Type B pancreatic cell (in vitro differentiated cells): ENCODE measurements around the gene STX8. TPM values are rescaled to one million over a fixed set of nuclear protein-coding genes. Genes with fewer than 3 reads are reported as not detected.
"Not testable (repeated sequence)": the region's sequence is repeated elsewhere in the genome, so short reads cannot be mapped to it uniquely, and the experiment has no call there.

Experiments
- DNase-seq: peaks from one replicate; pipeline ENCODE4 v3.0.0; 2021; ENCODE audit warnings: mixed read lengths; ENCODE audit not compliant: unreplicated experiment; ENCODE audit errors: extremely low spot score
- H3K27ac Mint-ChIP-seq: 2 replicates; pipeline ENCODE4 v1.8.0; 2021; ENCODE audit warnings: mild to moderate bottlenecking, mixed read lengths
- H3K27me3 Mint-ChIP-seq: 2 replicates; pipeline ENCODE4 v1.8.0; 2021; ENCODE audit warnings: mixed read lengths
- H3K36me3 Mint-ChIP-seq: 2 replicates; pipeline ENCODE4 v1.8.0; 2021; ENCODE audit warnings: mixed read lengths
- H3K4me1 Mint-ChIP-seq: one replicate; pipeline ENCODE4 v1.8.0; 2021; ENCODE audit warnings: mixed read lengths; ENCODE audit not compliant: unreplicated experiment
- H3K4me3 Mint-ChIP-seq: 2 replicates; pipeline ENCODE4 v1.8.0; 2021; ENCODE audit warnings: mild to moderate bottlenecking, mixed read lengths
- H3K9me3 Mint-ChIP-seq: 2 replicates; pipeline ENCODE4 v1.8.0; 2021; ENCODE audit warnings: mixed read lengths
- total RNA-seq: library from RNA; stranded (reverse); gene quantifications from 2 replicates; pipeline ENCODE4 v1.2.1, GENCODE V29; 2021; ENCODE audit warnings: low replicate concordance
- TF ChIP-seq, protein P1 (sequence below): fragments of 200-600 bp; sonication (generic); conservative IDR thresholded peaks from 2 replicates; pipeline ENCODE4 v1.5.0; 2021; ENCODE audit warnings: antibody characterized with exemption, mild to moderate bottlenecking

The STX8 gene
- total RNA-seq, 1 donor from 2014 or later: 59.3 TPM

- H3K4me3 Mint-ChIP-seq: peak overlapping the region; percentile 6
- no peaks in the 10 kb centered on the region for H3K36me3 Mint-ChIP-seq
- H3K27ac Mint-ChIP-seq: no peak overlapping the region
- no peaks in the 10 kb centered on the region for H3K9me3 Mint-ChIP-seq
- no peaks in the 10 kb centered on the region for H3K27me3 Mint-ChIP-seq
- TF ChIP-seq, protein P1, sequence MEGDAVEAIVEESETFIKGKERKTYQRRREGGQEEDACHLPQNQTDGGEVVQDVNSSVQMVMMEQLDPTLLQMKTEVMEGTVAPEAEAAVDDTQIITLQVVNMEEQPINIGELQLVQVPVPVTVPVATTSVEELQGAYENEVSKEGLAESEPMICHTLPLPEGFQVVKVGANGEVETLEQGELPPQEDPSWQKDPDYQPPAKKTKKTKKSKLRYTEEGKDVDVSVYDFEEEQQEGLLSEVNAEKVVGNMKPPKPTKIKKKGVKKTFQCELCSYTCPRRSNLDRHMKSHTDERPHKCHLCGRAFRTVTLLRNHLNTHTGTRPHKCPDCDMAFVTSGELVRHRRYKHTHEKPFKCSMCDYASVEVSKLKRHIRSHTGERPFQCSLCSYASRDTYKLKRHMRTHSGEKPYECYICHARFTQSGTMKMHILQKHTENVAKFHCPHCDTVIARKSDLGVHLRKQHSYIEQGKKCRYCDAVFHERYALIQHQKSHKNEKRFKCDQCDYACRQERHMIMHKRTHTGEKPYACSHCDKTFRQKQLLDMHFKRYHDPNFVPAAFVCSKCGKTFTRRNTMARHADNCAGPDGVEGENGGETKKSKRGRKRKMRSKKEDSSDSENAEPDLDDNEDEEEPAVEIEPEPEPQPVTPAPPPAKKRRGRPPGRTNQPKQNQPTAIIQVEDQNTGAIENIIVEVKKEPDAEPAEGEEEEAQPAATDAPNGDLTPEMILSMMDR: no peak
- no peak for DNase-seq
- peaks cover 11% of the 10 kb centered on the region for H3K4me1 Mint-ChIP-seq
Measured at GRCh38 chr17:9465210-9465921, 110.3 kb downstream of the STX8 start.

GRCh38 chr17:9457005-9457404 is 118.6 kb downstream of the STX8 start:
- no peaks in the 10 kb centered on the region for H3K27me3 Mint-ChIP-seq
- peaks cover 9% of the 10 kb centered on the region for H3K4me1 Mint-ChIP-seq
- H3K9me3 Mint-ChIP-seq: no peaks in the 10 kb centered on the region
- H3K27ac Mint-ChIP-seq: no peak overlapping the region
- DNase-seq: no peak
- H3K36me3 Mint-ChIP-seq: no peaks in the 10 kb centered on the region
- TF ChIP-seq, protein P1: no peak
- no peak overlapping the region for H3K4me3 Mint-ChIP-seq

DNA sequence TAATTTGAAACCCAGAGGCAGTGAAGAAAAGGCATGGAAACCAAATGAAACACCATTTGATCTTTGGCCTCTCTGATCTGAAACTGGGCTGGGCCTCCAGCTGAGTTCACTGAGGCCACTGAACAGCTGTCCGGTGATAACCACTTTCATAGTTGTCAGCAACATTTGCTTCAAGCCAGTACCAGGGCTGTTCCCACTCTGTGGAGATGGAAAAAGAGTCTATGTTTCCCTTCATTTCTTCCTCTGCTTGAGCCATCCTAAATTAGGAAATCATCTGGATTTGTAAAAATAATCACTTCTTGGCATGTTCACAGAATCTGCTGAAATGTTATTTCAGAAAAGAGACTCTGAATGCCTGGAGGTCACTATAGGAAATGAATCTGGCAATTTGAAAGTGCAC is 119.3 kb downstream of the STX8 start:
- no peak overlapping the region for H3K4me3 Mint-ChIP-seq
- no peaks in the 10 kb centered on the region for H3K27me3 Mint-ChIP-seq
- H3K27ac Mint-ChIP-seq: no peak overlapping the region
- no peaks in the 10 kb centered on the region for H3K36me3 Mint-ChIP-seq
- no peak for DNase-seq
- no peaks in the 10 kb centered on the region for H3K9me3 Mint-ChIP-seq
- TF ChIP-seq, protein P1: no peak
- peaks cover 9% of the 10 kb centered on the region for H3K4me1 Mint-ChIP-seq

DNA sequence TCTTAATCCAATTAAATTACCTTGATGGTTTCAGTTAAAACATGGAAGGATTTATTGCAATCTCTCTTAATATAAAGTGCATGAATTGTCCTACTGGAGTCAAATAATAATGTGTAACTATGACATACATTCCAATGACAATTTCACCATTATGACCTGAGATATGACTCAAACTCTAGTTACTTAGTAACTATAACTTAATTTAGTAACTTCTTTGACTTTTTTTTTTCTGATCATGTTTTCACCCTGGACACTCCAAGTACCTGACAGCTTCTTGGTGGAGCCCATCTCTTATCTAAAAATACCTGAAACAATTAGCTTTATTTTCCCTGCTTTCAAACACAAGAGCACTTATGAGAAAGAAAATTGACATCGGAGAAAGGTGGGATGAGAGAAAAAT is 123.7 kb downstream of the STX8 start:
- H3K4me1 Mint-ChIP-seq: peaks cover 9% of the 10 kb centered on the region
- H3K4me3 Mint-ChIP-seq: no peak overlapping the region
- no peaks in the 10 kb centered on the region for H3K36me3 Mint-ChIP-seq
- H3K9me3 Mint-ChIP-seq: no peaks in the 10 kb centered on the region
- H3K27ac Mint-ChIP-seq: no peak overlapping the region
- DNase-seq: no peak
- TF ChIP-seq, protein P1: no peak
- H3K27me3 Mint-ChIP-seq: no peaks in the 10 kb centered on the region

DNA sequence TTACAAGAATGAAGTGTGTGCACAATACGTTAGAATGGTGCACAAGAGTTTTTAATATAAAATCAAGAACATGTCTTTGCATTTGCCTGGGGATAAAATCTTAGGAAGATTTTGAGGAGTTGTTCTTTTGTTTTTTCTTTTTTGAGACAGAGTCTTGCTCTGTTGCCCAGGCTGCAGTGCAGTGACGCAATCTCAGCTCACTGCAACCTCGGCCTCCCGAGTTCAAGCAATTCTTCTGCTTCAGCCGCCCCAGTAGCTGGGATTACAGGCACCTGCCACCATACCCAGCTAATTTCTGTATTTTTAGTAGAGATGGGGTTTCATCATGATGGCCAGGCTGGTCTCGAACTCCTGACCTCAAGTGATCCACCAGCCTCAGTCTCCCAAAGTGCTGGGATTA is 128.3 kb downstream of the STX8 start:
- not testable (repeated sequence) for H3K27me3 Mint-ChIP-seq, DNase-seq, H3K9me3 Mint-ChIP-seq, H3K27ac Mint-ChIP-seq, H3K4me3 Mint-ChIP-seq, H3K4me1 Mint-ChIP-seq
- peaks cover 11% of the 10 kb centered on the region for H3K36me3 Mint-ChIP-seq

DNA sequence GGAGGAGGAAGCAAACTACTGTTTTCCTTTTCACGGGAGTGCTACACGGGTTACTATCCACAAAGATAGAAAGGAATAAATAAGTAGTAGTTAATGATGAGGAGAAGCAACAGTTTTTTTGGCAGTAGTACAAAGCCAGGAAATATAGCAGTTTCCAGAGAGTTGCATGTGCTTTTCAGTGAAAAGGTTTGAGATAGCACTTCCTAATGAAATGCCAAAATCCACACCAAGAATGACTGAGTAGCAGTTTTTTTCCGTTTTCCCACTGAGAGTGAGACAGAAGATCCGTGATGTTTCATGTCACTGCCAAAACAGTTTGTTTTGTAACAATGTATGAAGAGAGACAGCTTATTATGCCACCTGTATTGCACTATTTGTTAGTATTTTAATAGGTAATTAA is 129.1 kb downstream of the STX8 start:
- H3K36me3 Mint-ChIP-seq: peaks cover 17% of the 10 kb centered on the region
- H3K27me3 Mint-ChIP-seq: no peaks in the 10 kb centered on the region
- no peak overlapping the region for H3K4me3 Mint-ChIP-seq
- H3K4me1 Mint-ChIP-seq: peaks cover 10% of the 10 kb centered on the region
- no peak overlapping the region for H3K27ac Mint-ChIP-seq
- DNase-seq: no peak
- TF ChIP-seq, protein P1: no peak
- H3K9me3 Mint-ChIP-seq: peaks cover 11% of the 10 kb centered on the region
